Kidney (tissue), 14 donors: Measurements from ENCODE around the gene GFOD1. TPM values are rescaled to one million over a fixed set of nuclear protein-coding genes. Genes with fewer than 3 reads are reported as not detected.
A peak's percentile ranks its signal among the peaks of the same experiment; 100 is the strongest.

Source experiments
- DNase-seq, 5 donors: peaks; one replicate each; pipeline ENCODE4 v3.0.0-alpha.2; 2013 to 2020
- FAIRE-seq: peaks from 2 replicates; lab custom pipeline; 2012; peaks lifted over from hg19 to GRCh38; lab: Jason Lieb, UNC
- H3K27ac ChIP-seq, 2 donors: one replicate each; pipeline ENCODE4 v1.7.0; 2013; ENCODE audit warnings: low read depth in 2 of 2, low read length in 2 of 2, inconsistent platforms in 1 of 2
- H3K27me3 ChIP-seq: one replicate; pipeline ENCODE4 v1.7.1; 2013; ENCODE audit warnings: low read length, inconsistent platforms; ENCODE audit not compliant: control insufficient read depth, insufficient read depth
- H3K36me3 ChIP-seq, 3 donors: one replicate each; pipeline versions ENCODE4 v1.7.0 to v1.7.1; 2013; ENCODE audit warnings: low read length in 3 of 3, control low read depth in 1 of 3, inconsistent platforms in 1 of 3; ENCODE audit not compliant: insufficient read depth in 3 of 3, control insufficient read depth in 2 of 3
- H3K4me1 ChIP-seq, 3 donors: one replicate each; pipeline versions ENCODE4 v1.7.0 to v1.7.1; 2013; ENCODE audit warnings: low read length in 3 of 3, inconsistent platforms in 1 of 3, low read depth in 1 of 3; ENCODE audit not compliant: control insufficient read depth in 2 of 3, insufficient read depth in 2 of 3
- H3K4me3 ChIP-seq, 3 donors: one replicate each; pipeline versions ENCODE4 v1.7.0 to v1.8.1; 2013; ENCODE audit warnings: low read length in 3 of 3, control low read depth in 1 of 3, inconsistent platforms in 1 of 3
- H3K9ac ChIP-seq, 3 donors: one replicate each; pipeline versions ENCODE4 v1.7.0 to v1.7.1; 2013; ENCODE audit warnings: low read length in 3 of 3, control low read depth in 1 of 3, inconsistent platforms in 1 of 3
- H3K9me3 ChIP-seq, 3 donors: one replicate each; pipeline versions ENCODE4 v1.7.0 to v1.7.1; 2013; ENCODE audit warnings: low read length in 3 of 3, control low read depth in 1 of 3, inconsistent platforms in 1 of 3; ENCODE audit not compliant: control insufficient read depth in 2 of 3, insufficient read depth in 1 of 3
- intact Hi-C: fragments of 100-400 bp; cut with DNase I; formaldehyde crosslinking; loops from one replicate; pipeline ENCODE4 v1.11.1; 2022
- polyA plus RNA-seq: library from polyadenylated mRNA; stranded (reverse); fragments of 350-450 nt; fragmentation: Illumina TruSeq; extraction: RNeasy Lipid Tissue Mini Kit (QIAGEN cat#74804); gene quantifications from one replicate; pipeline ENCODE4 v1.2.3, GENCODE V29; 2014; ENCODE audit warnings: low read depth, low replicate concordance; ENCODE audit not compliant: insufficient read depth
- total RNA-seq: library from RNA; stranded (reverse); fragmentation: NEBNext Ultra II Directional; extraction: Animal tissue kit (Norgen Biotek cat#: 25700); gene quantifications from one replicate; pipeline ENCODE4 v1.2.1, GENCODE V29; 2021
- TF ChIP-seq, protein P1 (sequence below): IDR thresholded peaks from 3 replicates; pipeline ENCODE4 v1.5.1; 2012; ENCODE audit warnings: mild to moderate bottlenecking, moderate library complexity, borderline replicate concordance; ENCODE audit not compliant: insufficient read depth; ENCODE audit errors: extremely low read depth
- donor health status: control.
- donor health status: control.
- donor health status: control.
- donor health status: control.
- donor health status: control.
- donor health status: DM: yes; HTN: yes; CAD: no.
- donor health status: Normal renal cell carcinoma (clear cell type).

Gene GFOD1
- total and polyA plus RNA-seq, 2 donors from 2014 or later: 2.1 to 14.6 TPM

DNA sequence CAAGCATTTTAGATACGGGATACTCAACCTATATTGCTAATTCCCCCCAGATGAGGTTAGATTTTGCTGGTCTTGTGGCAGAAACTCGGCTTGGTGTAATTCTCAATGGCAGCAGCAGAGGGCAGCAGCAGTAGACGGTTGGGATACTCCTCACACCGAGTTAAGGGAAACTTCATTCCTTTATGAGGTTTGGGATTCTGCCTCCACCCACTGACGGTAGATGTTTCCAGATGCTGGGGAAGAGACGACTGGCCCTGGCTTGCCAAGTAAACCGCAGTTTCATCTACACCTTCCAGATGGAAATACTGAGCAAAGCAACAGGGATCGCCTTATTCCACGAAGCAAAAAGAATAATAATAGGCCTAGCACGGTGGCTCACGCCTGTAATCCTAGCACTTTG, 150.8 kb downstream of the GFOD1 start:
- Histone ChIP-seq H3K27ac (no peak overlapping the region), H3K9me3 (no peaks in the 10 kb centered on the region), H3K27me3 (no peaks in the 10 kb centered on the region), H3K4me3 (no peak overlapping the region), H3K4me1 (peaks cover 0 to 2% (median 0%) of the 10 kb centered on the region in 3 donors), H3K9ac (no peak overlapping the region), H3K36me3 (no peaks in the 10 kb centered on the region)
- FAIRE-seq (peak; percentile 38), DNase-seq (peak; percentile 80 to 89 (median 85))
- intact Hi-C loops: loop anchor here (10.0 kb wide), 1 partner anchor 198 kb away; no protein-coding TSS in a partner anchor
- TF ChIP-seq, protein P1, sequence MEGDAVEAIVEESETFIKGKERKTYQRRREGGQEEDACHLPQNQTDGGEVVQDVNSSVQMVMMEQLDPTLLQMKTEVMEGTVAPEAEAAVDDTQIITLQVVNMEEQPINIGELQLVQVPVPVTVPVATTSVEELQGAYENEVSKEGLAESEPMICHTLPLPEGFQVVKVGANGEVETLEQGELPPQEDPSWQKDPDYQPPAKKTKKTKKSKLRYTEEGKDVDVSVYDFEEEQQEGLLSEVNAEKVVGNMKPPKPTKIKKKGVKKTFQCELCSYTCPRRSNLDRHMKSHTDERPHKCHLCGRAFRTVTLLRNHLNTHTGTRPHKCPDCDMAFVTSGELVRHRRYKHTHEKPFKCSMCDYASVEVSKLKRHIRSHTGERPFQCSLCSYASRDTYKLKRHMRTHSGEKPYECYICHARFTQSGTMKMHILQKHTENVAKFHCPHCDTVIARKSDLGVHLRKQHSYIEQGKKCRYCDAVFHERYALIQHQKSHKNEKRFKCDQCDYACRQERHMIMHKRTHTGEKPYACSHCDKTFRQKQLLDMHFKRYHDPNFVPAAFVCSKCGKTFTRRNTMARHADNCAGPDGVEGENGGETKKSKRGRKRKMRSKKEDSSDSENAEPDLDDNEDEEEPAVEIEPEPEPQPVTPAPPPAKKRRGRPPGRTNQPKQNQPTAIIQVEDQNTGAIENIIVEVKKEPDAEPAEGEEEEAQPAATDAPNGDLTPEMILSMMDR: peak; percentile 97

DNA sequence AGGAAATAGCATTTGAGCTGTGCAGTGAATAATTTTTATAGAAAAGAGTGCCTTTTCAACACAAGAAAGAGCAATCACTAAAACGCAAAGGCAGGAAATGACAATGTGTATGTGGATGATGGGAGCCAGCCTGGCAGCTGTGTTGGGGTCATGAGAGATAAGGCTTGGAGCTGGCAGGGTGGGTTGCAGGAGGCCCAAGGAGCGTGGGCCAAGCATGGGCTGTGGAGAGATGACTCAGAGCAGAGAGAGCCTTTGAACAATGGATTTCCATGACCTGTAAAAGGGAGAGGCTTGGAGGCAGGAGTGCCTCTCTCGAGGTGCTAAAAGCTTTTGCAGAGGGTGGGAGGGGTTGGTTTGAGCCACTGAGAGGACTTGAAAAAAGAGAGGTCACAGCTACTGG, 152.4 kb downstream of the GFOD1 start:
- FAIRE-seq: no peak

DNA sequence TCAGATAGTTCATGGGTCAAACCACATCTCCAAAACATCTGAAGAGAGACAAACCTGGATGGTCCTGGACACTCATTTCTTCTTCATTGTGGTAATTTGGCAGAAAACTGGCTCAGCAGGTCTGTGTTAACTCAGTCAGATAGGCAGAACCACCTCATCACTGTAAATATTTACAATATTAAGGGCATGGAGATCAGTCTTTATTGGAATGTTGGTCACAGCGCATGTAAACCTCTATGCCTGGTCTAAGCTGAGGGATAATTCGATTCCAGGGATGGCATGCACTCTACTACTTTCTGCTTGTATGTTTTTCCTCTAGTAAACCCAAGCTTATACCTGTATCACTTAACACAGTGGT, 155.1 kb downstream of the GFOD1 start:
- Histone ChIP-seq H3K36me3 (no peaks in the 10 kb centered on the region), H3K27ac (no peak overlapping the region), H3K4me1 (peaks cover 0 to 6% (median 2%) of the 10 kb centered on the region in 3 donors), H3K4me3 (no peak overlapping the region), H3K27me3 (no peaks in the 10 kb centered on the region), H3K9ac (no peak overlapping the region), H3K9me3 (no peaks in the 10 kb centered on the region)
- intact Hi-C loops: loop anchor here (10.0 kb wide), 1 partner anchor 202 kb away; no protein-coding TSS in a partner anchor
- TF ChIP-seq, protein P1: no peak
- no peak for FAIRE-seq
- no peak for DNase-seq

More for the DNA sequence above, 152.4 kb downstream of the GFOD1 start:
- H3K27me3 ChIP-seq: no peaks in the 10 kb centered on the region
- no peak for DNase-seq
- no peaks in the 10 kb centered on the region for H3K36me3 ChIP-seq
- no peak overlapping the region for H3K4me3 ChIP-seq
- H3K9ac ChIP-seq: no peak overlapping the region
- intact Hi-C loops: loop anchor here (10.0 kb wide), 1 partner anchor 200 kb away; no protein-coding TSS in a partner anchor
- no peak overlapping the region for H3K27ac ChIP-seq
- peaks cover 0 to 2% (median 0%) of the 10 kb centered on the region in 3 donors for H3K4me1 ChIP-seq
- H3K9me3 ChIP-seq: no peaks in the 10 kb centered on the region
- TF ChIP-seq, protein P1: no peak
